PC-9 (cell line): ENCODE measurements around the gene ITM2B.

Experiments
- EZH2 ChIP-seq: fragments of 200-600 bp; sonication (generic); IDR thresholded peaks from 2 replicates; pipeline ENCODE4 v1.8.0; 2017; ENCODE audit warnings: antibody characterized with exemption, low read depth
- TF ChIP-seq, protein P1 (sequence below): fragments of 200-600 bp; sonication (generic); conservative IDR thresholded peaks from 2 replicates; pipeline ENCODE4 v1.6.1; 2017; ENCODE audit warnings: mixed run types, antibody characterized with exemption, mild to moderate bottlenecking, moderate library complexity

DNA sequence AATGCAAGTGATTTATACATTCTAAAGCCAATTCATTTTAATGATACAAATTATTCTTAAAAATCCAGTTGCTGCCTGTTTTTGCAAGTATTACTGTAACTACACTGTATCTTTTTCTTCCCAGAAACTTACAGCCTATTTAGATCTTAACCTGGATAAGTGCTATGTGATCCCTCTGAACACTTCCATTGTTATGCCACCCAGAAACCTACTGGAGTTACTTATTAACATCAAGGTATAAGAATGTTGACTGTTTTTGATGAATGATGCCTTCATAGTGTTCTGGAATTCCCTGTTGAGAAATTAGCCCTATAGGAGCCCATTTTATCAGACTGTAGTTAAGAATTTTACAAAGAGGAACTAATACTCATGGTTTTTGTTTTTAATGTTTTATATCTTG is 25.0 kb downstream of the ITM2B start:
- TF ChIP-seq, protein P1, sequence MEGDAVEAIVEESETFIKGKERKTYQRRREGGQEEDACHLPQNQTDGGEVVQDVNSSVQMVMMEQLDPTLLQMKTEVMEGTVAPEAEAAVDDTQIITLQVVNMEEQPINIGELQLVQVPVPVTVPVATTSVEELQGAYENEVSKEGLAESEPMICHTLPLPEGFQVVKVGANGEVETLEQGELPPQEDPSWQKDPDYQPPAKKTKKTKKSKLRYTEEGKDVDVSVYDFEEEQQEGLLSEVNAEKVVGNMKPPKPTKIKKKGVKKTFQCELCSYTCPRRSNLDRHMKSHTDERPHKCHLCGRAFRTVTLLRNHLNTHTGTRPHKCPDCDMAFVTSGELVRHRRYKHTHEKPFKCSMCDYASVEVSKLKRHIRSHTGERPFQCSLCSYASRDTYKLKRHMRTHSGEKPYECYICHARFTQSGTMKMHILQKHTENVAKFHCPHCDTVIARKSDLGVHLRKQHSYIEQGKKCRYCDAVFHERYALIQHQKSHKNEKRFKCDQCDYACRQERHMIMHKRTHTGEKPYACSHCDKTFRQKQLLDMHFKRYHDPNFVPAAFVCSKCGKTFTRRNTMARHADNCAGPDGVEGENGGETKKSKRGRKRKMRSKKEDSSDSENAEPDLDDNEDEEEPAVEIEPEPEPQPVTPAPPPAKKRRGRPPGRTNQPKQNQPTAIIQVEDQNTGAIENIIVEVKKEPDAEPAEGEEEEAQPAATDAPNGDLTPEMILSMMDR, result no peak
- no peak for TF ChIP-seq EZH2
